ENCODE results near the gene DEXI. TPM values are rescaled to one million over a fixed set of nuclear protein-coding genes. Genes with fewer than 3 reads are reported as not detected.

The DEXI gene
- total and polyA plus RNA-seq, 2 experiments from 2014 or later: 42.1 to 101 TPM

- no peak overlapping the region for H3K9ac ChIP-seq
- no peak overlapping the region for H2AFZ ChIP-seq
- no peak overlapping the region for H3K27ac ChIP-seq
- 46% methylated on average over 14 of the region's 14 CpGs for WGBS, 2 experiments (ENCODE audit: low coverage in 1 of 2, low lambda C conversion rate in 2 of 2, missing lambda C conversion rate in 2 of 2)
- peaks cover 11% of the 10 kb centered on the region for H3K4me1 ChIP-seq (ENCODE audit: insufficient read depth)
- H3K27me3 ChIP-seq (replicated peaks; ENCODE audit: insufficient read depth): no peaks in the 10 kb centered on the region
- H3K36me3 ChIP-seq (ENCODE audit: low read depth): no peaks in the 10 kb centered on the region
- in situ Hi-C loops (cut with MboI): loop anchor here (25.0 kb wide), 1 partner anchor 661 kb away; no protein-coding TSS in a partner anchor
- H3F3A ChIP-seq (ENCODE audit: insufficient read depth): 0 out of 2 replicates have a peak, but pooled peaks cover 4% of the 10 kb centered on the region
- no peaks in the 10 kb centered on the region for H3K9me3 ChIP-seq (ENCODE audit: low read depth)
- no peaks in the 10 kb centered on the region for H3K9me2 ChIP-seq (ENCODE audit: insufficient read depth)
- no peak overlapping the region for H3K4me3 ChIP-seq
- H3K79me2 ChIP-seq (ENCODE audit: insufficient read depth): no peaks in the 10 kb centered on the region
- H4K20me1 ChIP-seq (ENCODE audit: insufficient read depth): no peaks in the 10 kb centered on the region
- no peak overlapping the region for H3K4me2 ChIP-seq (ENCODE audit: unreplicated experiment)
- TF ChIP-seq EZH2 (IDR thresholded peaks at IDR 0.05; ENCODE audit: insufficient read depth, poor library complexity, severe bottlenecking): no peak
- no peak for TF ChIP-seq EZH2phosphoT487 (IDR thresholded peaks at IDR 0.05; ENCODE audit: insufficient read depth, low read depth)
- DNase-seq: peak; percentile 31
These were observed 18.5 kb downstream of the DEXI start for GRCh38 chr16:10923650-10924214.

- H3K4me2 ChIP-seq (ENCODE audit: unreplicated experiment): no peak overlapping the region
- H3K36me3 ChIP-seq (ENCODE audit: low read depth): no peaks in the 10 kb centered on the region
- TF ChIP-seq EZH2 (IDR thresholded peaks at IDR 0.05; ENCODE audit: insufficient read depth, poor library complexity, severe bottlenecking): no peak
- no peak for TF ChIP-seq EZH2phosphoT487 (IDR thresholded peaks at IDR 0.05; ENCODE audit: insufficient read depth, low read depth)
- no peaks in the 10 kb centered on the region for H3K9me3 ChIP-seq (ENCODE audit: low read depth)
- H3K4me1 ChIP-seq (ENCODE audit: insufficient read depth): peaks cover 11% of the 10 kb centered on the region
- H3K27me3 ChIP-seq (replicated peaks; ENCODE audit: insufficient read depth): no peaks in the 10 kb centered on the region
- no peaks in the 10 kb centered on the region for H3K9me2 ChIP-seq (ENCODE audit: insufficient read depth)
- H3K9ac ChIP-seq: no peak overlapping the region
- H3K27ac ChIP-seq: no peak overlapping the region
- H2AFZ ChIP-seq: no peak overlapping the region
- no peaks in the 10 kb centered on the region for H4K20me1 ChIP-seq (ENCODE audit: insufficient read depth)
- 86 to 89% methylated on average over 9 to 10 of the region's 10 CpGs for WGBS, 2 experiments (ENCODE audit: low coverage in 1 of 2, low lambda C conversion rate in 2 of 2, missing lambda C conversion rate in 2 of 2)
- DNase-seq: no peak
- H3F3A ChIP-seq (ENCODE audit: insufficient read depth): 0 out of 2 replicates have a peak, but pooled peaks cover 4% of the 10 kb centered on the region
- in situ Hi-C loops (cut with MboI): loop anchor here (25.0 kb wide), 1 partner anchor 661 kb away; no protein-coding TSS in a partner anchor
- no peak overlapping the region for H3K4me3 ChIP-seq
- H3K79me2 ChIP-seq (ENCODE audit: insufficient read depth): no peaks in the 10 kb centered on the region
These were observed 19.1 kb downstream of the DEXI start for GRCh38 chr16:10923146-10923649.

- peaks cover 11% of the 10 kb centered on the region for H3K4me1 ChIP-seq (ENCODE audit: insufficient read depth)
- DNase-seq: peak; percentile 89
- in situ Hi-C loops (cut with MboI): loop anchor here (25.0 kb wide), 1 partner anchor 660 kb away; no protein-coding TSS in a partner anchor
- no peak overlapping the region for H3K4me3 ChIP-seq
- H3K9ac ChIP-seq: peak overlapping the region; percentile 19; the same call in 1 of the 2 replicates
- 35 to 36% methylated on average over 13 to 14 of the region's 14 CpGs for WGBS, 2 experiments (ENCODE audit: low coverage in 1 of 2, low lambda C conversion rate in 2 of 2, missing lambda C conversion rate in 2 of 2)
- H3K9me2 ChIP-seq (ENCODE audit: insufficient read depth): no peaks in the 10 kb centered on the region
- H2AFZ ChIP-seq: peak overlapping the region; percentile 25; the same call in 1 of the 2 replicates
- no peak for TF ChIP-seq EZH2phosphoT487 (IDR thresholded peaks at IDR 0.05; ENCODE audit: insufficient read depth, low read depth)
- TF ChIP-seq EZH2 (IDR thresholded peaks at IDR 0.05; ENCODE audit: insufficient read depth, poor library complexity, severe bottlenecking): no peak
- H3K36me3 ChIP-seq (ENCODE audit: low read depth): no peaks in the 10 kb centered on the region
- peak overlapping the region; percentile 25 for H3K4me2 ChIP-seq (ENCODE audit: unreplicated experiment)
- no peaks in the 10 kb centered on the region for H3K9me3 ChIP-seq (ENCODE audit: low read depth)
- H3F3A ChIP-seq (ENCODE audit: insufficient read depth): 0 out of 2 replicates have a peak, but pooled peaks cover 4% of the 10 kb centered on the region
- no peaks in the 10 kb centered on the region for H3K79me2 ChIP-seq (ENCODE audit: insufficient read depth)
- H3K27me3 ChIP-seq (replicated peaks; ENCODE audit: insufficient read depth): no peaks in the 10 kb centered on the region
- H3K27ac ChIP-seq: peak overlapping the region; percentile 17; the same call in 1 of the 2 replicates
- no peaks in the 10 kb centered on the region for H4K20me1 ChIP-seq (ENCODE audit: insufficient read depth)
These were observed 19.7 kb downstream of the DEXI start for GRCh38 chr16:10922328-10923145.

Measured in GM23248 (cell line).